EL (cell line): ENCODE measurements around the gene RNF148.

Experiments
- DNase-seq: peaks from one replicate; pipeline ENCODE4 v3.0.0-alpha.2; 2016

The RNF148 gene

GRCh38 chr7:122702872-122703510 is at the start of gene RNF148:
Gene RNF148 (minus strand): TSS chr7:122702922. CDS start chr7:122702750, 172 bp downstream.
- DNase-seq: no peak

- no peak for DNase-seq
Observed at GRCh38 chr7:122750389-122750788, 47.7 kb upstream of the RNF148 start.

- DNase-seq: no peak
Observed at GRCh38 chr7:122748195-122748594, 45.5 kb upstream of the RNF148 start.

- no peak for DNase-seq
Observed at GRCh38 chr7:122746948-122747347, 44.2 kb upstream of the RNF148 start.

- DNase-seq: no peak
Observed at GRCh38 chr7:122743211-122743610, 40.5 kb upstream of the RNF148 start.

- no peak for DNase-seq
Observed at GRCh38 chr7:122738947-122739346, 36.2 kb upstream of the RNF148 start.

- no peak for DNase-seq
Observed at GRCh38 chr7:122736183-122736582, 33.5 kb upstream of the RNF148 start.

GRCh38 chr7:122727759-122728158 is 25.0 kb upstream of the RNF148 start:
- no peak for DNase-seq

GRCh38 chr7:122727354-122727753 is 24.6 kb upstream of the RNF148 start:
- no peak for DNase-seq

GRCh38 chr7:122726881-122727280 is 24.2 kb upstream of the RNF148 start:
- no peak for DNase-seq

- no peak for DNase-seq
Observed at GRCh38 chr7:122724366-122724765, 21.6 kb upstream of the RNF148 start.

GRCh38 chr7:122719010-122719578 is 16.4 kb upstream of the RNF148 start:
- no peak for DNase-seq

GRCh38 chr7:122717356-122718089 is 14.8 kb upstream of the RNF148 start:
- no peak for DNase-seq

GRCh38 chr7:122715183-122715582 is 12.5 kb upstream of the RNF148 start:
- DNase-seq: no peak

- no peak for DNase-seq
Observed at GRCh38 chr7:122710916-122711315, 8.2 kb upstream of the RNF148 start.

- no peak for DNase-seq
Observed at GRCh38 chr7:122709930-122710646, 7.4 kb upstream of the RNF148 start.

- no peak for DNase-seq
Observed at GRCh38 chr7:122706836-122707235, 4.1 kb upstream of the RNF148 start.

- no peak for DNase-seq
Observed at GRCh38 chr7:122699017-122699416, 3.7 kb downstream of the RNF148 start, which contains the start of gene RNF133. Gene RNF133 (minus strand): TSS chr7:122699117. CDS start chr7:122698918, 199 bp downstream.

GRCh38 chr7:122695816-122696215 is 6.9 kb downstream of the RNF148 start:
- no peak for DNase-seq

GRCh38 chr7:122694697-122695096 is 8.0 kb downstream of the RNF148 start:
- DNase-seq: no peak

- DNase-seq: no peak
Observed at GRCh38 chr7:122692769-122693309, 9.9 kb downstream of the RNF148 start.

GRCh38 chr7:122691569-122692235 is 11.0 kb downstream of the RNF148 start:
- DNase-seq: no peak
